SIG-M5 treated with dmso at 0.1 percent for 504 hours (cell line): ENCODE data around the gene TSR3.

ENCODE experiments used
- DNase-seq: peaks from one replicate; lab custom pipeline; 2025; ENCODE audit not compliant: unreplicated experiment; lab: John Stamatoyannopoulos, UW

The TSR3 gene

DNA sequence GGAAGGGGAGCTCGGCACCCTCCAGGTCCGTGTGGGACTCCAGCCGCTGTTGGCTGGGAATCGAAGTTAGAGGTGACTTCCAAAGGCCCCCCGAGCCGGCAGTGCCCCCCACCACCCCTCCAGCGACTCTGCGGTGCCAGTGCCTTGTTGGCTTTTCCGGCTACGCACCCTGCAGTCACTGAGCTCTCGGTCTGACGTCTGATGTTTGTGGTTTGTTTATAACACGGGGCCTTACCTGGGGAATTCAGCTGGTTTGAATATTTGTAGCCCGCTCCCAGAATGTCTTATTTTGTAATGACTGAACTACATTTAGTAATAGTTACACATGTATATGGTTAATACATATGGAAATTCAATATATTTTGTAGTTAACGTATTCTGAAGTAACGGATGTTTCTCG lies 25.3 kb downstream of the TSR3 start:
- DNase-seq = no peak

GRCh38 chr16:1325673-1326371 lies 25.9 kb downstream of the TSR3 start:
- DNase-seq = no peak

DNA sequence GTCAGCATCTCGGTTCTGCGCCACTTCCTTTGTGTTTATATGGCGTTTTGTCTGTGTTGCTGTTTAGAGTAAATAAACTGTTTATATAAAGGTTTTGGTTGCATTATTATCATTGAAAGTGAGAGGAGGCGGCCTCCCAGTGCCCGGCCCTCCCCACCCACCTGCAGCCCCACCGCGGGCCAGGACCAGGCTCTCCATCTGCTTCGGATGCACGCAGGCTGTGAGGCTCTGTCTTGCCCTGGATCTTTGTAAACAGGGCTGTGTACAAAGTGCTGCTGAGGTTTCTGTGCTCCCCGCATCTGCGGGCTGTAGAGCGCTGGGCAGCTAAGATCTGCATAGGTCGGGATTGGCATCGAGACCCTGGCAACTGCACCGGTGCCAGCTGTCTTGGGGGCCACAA lies 26.4 kb downstream of the TSR3 start:
- no peak for DNase-seq

DNA sequence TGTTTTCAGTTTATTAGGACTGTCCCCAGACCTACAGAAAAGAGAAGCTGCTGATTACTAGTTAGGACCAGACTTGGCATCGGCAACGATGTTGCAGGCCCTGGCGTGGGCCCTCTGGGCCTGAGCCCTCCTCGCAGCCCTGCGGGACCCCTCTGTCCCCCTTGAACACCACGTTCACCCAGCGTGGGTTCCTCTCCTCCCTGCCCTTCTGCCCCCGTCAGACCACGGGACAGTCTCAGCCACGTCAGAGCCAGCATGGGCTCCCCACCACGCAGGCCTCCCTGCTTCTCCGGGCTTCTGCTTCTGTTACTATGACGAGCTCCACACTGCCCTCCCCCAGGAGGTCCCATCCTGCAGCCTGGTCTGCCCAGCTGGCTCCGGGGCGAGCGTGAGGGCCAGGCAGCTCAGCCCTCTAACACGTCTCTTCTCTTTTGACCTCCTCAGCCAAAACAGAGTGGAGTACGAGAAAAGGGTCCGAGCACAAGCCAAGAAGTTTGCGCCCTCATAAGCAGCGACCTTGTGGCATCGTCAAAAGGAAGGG lies 27.3 kb downstream of the TSR3 start:
- DNase-seq = no peak

GRCh38 chr16:1323296-1324239 lies 28.1 kb downstream of the TSR3 start:
- no peak for DNase-seq

- no peak for DNase-seq
These were observed 29.3 kb downstream of the TSR3 start for GRCh38 chr16:1322407-1322806.

GRCh38 chr16:1320658-1321240 lies 30.9 kb downstream of the TSR3 start:
- no peak for DNase-seq

- DNase-seq = no peak
These were observed 31.6 kb downstream of the TSR3 start for GRCh38 chr16:1320097-1320496.

DNA sequence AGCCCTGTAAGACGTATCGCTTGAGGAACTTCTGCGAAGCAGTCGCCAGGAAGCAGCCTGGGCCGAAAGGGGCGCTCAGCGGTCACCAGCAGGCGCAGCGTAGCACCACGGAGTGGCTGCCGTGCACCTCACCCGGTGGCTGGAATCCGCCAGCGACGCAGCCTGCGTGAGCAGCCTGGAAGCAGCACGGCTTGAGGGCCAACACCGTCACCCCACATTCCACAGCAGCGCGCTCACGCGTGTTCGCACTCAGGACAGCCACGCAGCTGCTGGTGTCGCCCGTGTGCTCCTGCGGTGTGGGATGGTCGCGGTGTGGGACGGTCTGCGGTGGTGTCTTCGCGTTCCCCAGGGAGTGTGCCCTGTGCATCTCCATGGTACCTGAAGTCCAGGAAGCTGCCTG lies 32.6 kb downstream of the TSR3 start:
- DNase-seq = no peak

DNA sequence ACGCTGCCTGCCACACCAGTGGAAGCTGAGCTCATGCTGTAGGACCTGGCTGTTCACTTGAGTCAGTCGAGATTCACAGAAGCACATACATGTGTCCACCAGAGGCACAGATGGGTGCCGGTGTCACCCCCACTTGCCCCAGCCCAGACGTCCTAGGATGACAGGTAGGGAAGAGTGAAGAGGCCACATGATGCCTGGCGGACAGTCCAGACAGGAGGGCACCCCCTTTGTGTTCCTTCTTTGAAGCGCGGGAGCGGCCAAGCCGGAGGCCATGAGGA lies 33.5 kb downstream of the TSR3 start:
- DNase-seq = no peak

- DNase-seq = no peak
These were observed 34.0 kb downstream of the TSR3 start for GRCh38 chr16:1317479-1318267.

GRCh38 chr16:1316033-1316405 lies 35.7 kb downstream of the TSR3 start:
- DNase-seq = no peak

DNA sequence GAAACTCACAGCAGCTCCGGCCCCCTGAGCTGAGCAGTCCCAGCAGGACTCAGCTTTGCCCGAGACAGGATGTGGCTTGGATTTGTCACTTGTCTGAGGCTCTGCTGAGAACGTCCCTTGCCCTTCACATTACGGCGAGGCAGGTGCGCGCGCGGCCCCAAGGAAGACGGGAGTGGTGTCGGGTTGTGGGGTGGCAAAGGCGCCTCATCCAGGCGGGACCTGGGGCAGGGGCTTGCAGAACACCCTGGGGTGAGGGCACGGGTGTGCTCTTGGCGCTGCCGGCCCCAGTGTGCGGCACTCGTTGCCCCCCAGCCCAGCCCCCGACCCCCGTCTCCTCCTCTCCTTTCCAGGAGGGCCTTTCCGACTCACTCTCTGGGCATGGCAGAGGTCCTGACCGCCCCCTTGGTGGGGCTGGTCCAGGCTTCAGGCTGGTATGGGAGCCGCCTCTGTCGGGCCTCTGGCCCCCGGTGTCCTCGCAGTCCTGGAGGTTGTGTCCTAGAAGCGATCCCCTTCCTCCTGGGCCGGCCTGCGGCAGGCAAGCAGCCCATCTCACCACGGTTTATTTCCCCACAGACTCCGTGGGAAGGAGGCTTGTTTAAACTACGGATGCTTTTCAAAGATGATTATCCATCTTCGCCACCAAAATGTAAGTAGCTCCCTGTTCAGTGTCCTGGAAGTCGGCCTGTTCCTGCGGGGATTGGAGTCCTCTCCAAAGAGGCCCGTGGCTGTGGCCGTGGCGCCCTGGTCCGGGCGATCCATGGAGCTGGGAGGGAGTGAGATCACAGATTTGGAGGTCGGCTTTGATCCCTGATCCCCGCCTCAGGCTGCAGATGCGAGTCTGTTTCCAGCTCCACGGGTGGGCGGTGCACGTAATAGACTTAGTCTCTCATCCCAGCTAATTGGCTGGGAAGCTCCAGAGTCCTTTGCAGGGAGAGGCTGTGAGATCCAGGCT lies 36.3 kb downstream of the TSR3 start:
- DNase-seq = no peak

GRCh38 chr16:1314399-1315068 lies 37.1 kb downstream of the TSR3 start:
- DNase-seq = no peak

GRCh38 chr16:1313721-1314369 lies 37.8 kb downstream of the TSR3 start:
- DNase-seq = no peak

- no peak for DNase-seq
These were observed 38.8 kb downstream of the TSR3 start for GRCh38 chr16:1312903-1313302.

DNA sequence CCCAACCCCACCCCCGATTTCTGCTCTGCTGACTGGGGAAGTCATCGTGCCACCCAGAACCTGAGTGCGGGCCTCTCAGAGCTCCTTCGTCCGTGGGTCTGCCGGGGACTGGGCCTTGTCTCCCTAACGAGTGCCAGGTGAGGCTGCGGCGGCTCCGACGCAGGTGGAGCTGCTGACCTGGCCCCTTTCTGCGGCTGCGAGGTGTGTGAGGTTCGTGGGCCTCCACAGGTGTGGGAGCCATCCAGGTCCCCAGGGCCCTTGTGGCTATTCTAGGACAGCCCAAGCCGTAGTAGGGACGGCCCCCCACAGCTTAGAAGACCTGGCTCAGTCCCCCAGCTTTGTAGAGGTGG lies 39.2 kb downstream of the TSR3 start:
- no peak for DNase-seq

DNA sequence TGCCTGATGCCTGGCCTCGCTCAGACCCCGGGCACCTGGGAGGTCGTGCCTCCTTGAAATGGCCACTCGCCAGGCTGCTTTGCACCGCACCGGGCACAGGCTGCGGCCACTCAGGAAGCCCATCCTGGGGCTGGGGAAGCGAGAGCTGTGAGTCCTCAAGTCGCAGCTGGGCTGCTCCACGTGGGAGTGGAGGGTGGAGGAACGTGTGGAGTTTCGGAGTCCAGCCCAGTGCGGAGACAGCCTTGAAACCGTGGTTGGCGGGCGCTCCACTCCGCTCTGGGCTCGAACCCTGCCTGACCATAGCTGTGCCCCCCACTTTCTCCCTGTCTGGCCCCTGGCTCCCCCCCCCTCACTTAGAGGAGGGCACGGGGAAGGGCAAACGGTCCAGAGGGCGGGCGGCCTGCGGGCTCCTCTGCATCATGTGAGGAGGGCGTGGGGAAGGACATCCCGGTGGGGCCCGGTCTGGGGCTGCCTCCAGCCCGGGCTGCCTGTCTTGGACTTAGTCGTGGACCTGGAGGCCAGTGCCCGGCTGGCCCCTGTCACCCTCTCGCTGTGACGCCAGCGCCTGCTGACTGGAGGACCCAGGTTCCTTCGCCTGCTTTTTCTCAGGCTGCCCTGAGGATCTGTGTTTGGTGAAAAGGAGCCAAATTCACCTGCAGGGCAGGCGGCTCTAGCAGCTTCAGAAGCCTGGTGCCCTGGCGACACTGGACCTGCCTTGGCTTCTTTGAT lies 39.8 kb downstream of the TSR3 start:
- DNase-seq = no peak
